H7 (cell line): ENCODE data around the gene DMKN. TPM values are rescaled to one million over a fixed set of nuclear protein-coding genes. Genes with fewer than 3 reads are reported as not detected.
A peak's percentile ranks its signal among the peaks of the same experiment; 100 is the strongest.

Source experiments
- DNase-seq: peaks from one replicate; pipeline ENCODE4 v3.0.0; 2012
- H3K27me3 ChIP-seq: 2 replicates; pipeline ENCODE4 v1.6.0; 2011; ENCODE audit warnings: mild to moderate bottlenecking, low read length; ENCODE audit not compliant: control insufficient read depth, insufficient read depth
- H3K36me3 ChIP-seq: replicated peaks from 2 replicates; pipeline ENCODE4 v1.5.1; 2011; ENCODE audit warnings: low read length; ENCODE audit not compliant: control insufficient read depth, insufficient read depth
- H3K4me3 ChIP-seq: 2 replicates; pipeline ENCODE4 v1.5.1; 2011; ENCODE audit warnings: low read depth, mild to moderate bottlenecking, control low read depth, low read length, moderate library complexity; ENCODE audit not compliant: insufficient read depth
- total RNA-seq: library from RNA; depleted of rRNA; stranded (reverse); fragments of >200 nt; shearing (Covaris generic); gene quantifications from 2 replicates; pipeline ENCODE4 v1.2.3, GENCODE V29; 2014

Gene DMKN
- total RNA-seq, 1 experiment from 2014 or later = 182 TPM

- Histone ChIP-seq H3K4me3 (no peak overlapping the region), H3K36me3 (no peaks in the 10 kb centered on the region), H3K27me3 (peaks cover 4% of the 10 kb centered on the region; the same call in 1 of the 2 replicates)
- DNase-seq = peak; percentile 66
Observed at GRCh38 chr19:35521124-35521743, 7.8 kb upstream of the DMKN start.

GRCh38 chr19:35519291-35519690, 5.8 kb upstream of the DMKN start:
- H3K4me3 ChIP-seq = no peak overlapping the region
- no peak for DNase-seq

GRCh38 chr19:35518313-35518712, 4.9 kb upstream of the DMKN start:
- Histone ChIP-seq H3K4me3 (no peak overlapping the region), H3K36me3 (no peaks in the 10 kb centered on the region), H3K27me3 (peaks cover 2% of the 10 kb centered on the region; the same call in 1 of the 2 replicates)
- no peak for DNase-seq

More at GRCh38 chr19:35519291-35519690, 5.8 kb upstream of the DMKN start:
- Histone ChIP-seq H3K27me3 (peaks cover 2% of the 10 kb centered on the region; the same call in 1 of the 2 replicates), H3K36me3 (no peaks in the 10 kb centered on the region)

GRCh38 chr19:35517342-35517741, 3.9 kb upstream of the DMKN start:
- Histone ChIP-seq H3K4me3 (no peak overlapping the region), H3K36me3 (no peaks in the 10 kb centered on the region), H3K27me3 (peaks cover 4% of the 10 kb centered on the region)
- no peak for DNase-seq

- DNase-seq = no peak
- H3K27me3 ChIP-seq = peaks cover 4% of the 10 kb centered on the region
- no peak overlapping the region for H3K4me3 ChIP-seq
- H3K36me3 ChIP-seq = no peaks in the 10 kb centered on the region
Observed at GRCh38 chr19:35516310-35516709, 2.9 kb upstream of the DMKN start.

- no peaks in the 10 kb centered on the region for H3K36me3 ChIP-seq
- DNase-seq = peak; percentile 87
- peaks cover 4% of the 10 kb centered on the region for H3K27me3 ChIP-seq
- H3K4me3 ChIP-seq = peak overlapping the region; percentile 41
Observed at GRCh38 chr19:35514282-35514809, 897 bp upstream of the DMKN start.

GRCh38 chr19:35512831-35513627, 420 bp downstream of the DMKN start:
- H3K27me3 ChIP-seq = peaks cover 4% of the 10 kb centered on the region
- no peak overlapping the region for H3K4me3 ChIP-seq
- peak; percentile 38 for DNase-seq
- H3K36me3 ChIP-seq = peaks cover under 1% of the 10 kb centered on the region; the same call in 1 of the 2 replicates

GRCh38 chr19:35511337-35511736, 2.1 kb downstream of the DMKN start:
- Histone ChIP-seq H3K36me3 (peaks cover 9% of the 10 kb centered on the region), H3K4me3 (no peak overlapping the region), H3K27me3 (peaks cover 4% of the 10 kb centered on the region)
- DNase-seq = no peak

GRCh38 chr19:35510626-35510964, 2.9 kb downstream of the DMKN start:
- no peak for DNase-seq
- Histone ChIP-seq H3K27me3 (peaks cover 4% of the 10 kb centered on the region), H3K36me3 (peaks cover 16% of the 10 kb centered on the region), H3K4me3 (peak overlapping the region; percentile 6; the same call in 1 of the 2 replicates)

- peak overlapping the region; percentile 66 for H3K4me3 ChIP-seq
- peaks cover 4% of the 10 kb centered on the region for H3K27me3 ChIP-seq
- DNase-seq = peak; percentile 99
- H3K36me3 ChIP-seq = peaks cover 21% of the 10 kb centered on the region
Observed at GRCh38 chr19:35509861-35510625, 3.4 kb downstream of the DMKN start.

- peak; percentile 81 for DNase-seq
- H3K27me3 ChIP-seq = peaks cover 2% of the 10 kb centered on the region
Observed at GRCh38 chr19:35509018-35509652, 4.3 kb downstream of the DMKN start.

GRCh38 chr19:35508129-35508528, 5.3 kb downstream of the DMKN start:
- H3K27me3 ChIP-seq = peaks cover 2% of the 10 kb centered on the region
- H3K4me3 ChIP-seq = no peak overlapping the region
- peaks cover 29% of the 10 kb centered on the region for H3K36me3 ChIP-seq
- DNase-seq = no peak

More at GRCh38 chr19:35509018-35509652, 4.3 kb downstream of the DMKN start:
- peak overlapping the region; percentile 66 for H3K4me3 ChIP-seq
- peaks cover 24% of the 10 kb centered on the region for H3K36me3 ChIP-seq

- H3K4me3 ChIP-seq = no peak overlapping the region
- H3K27me3 ChIP-seq = no peaks in the 10 kb centered on the region; the same call in 1 of the 2 replicates
- no peak for DNase-seq
- peaks cover 29% of the 10 kb centered on the region for H3K36me3 ChIP-seq
Observed at GRCh38 chr19:35507561-35507960, 5.9 kb downstream of the DMKN start.

- peaks cover 35% of the 10 kb centered on the region for H3K36me3 ChIP-seq
- no peak overlapping the region for H3K4me3 ChIP-seq
- no peak for DNase-seq
- no peaks in the 10 kb centered on the region for H3K27me3 ChIP-seq
Observed at GRCh38 chr19:35506011-35506410, 7.4 kb downstream of the DMKN start.
